ENCODE results near the gene SNAPC1.

GRCh38 chr14:61768240-61768639 is 6.0 kb downstream of the SNAPC1 start:
- TF ChIP-seq CTCF (IDR thresholded peaks at IDR 0.05) (no peak), REST (IDR thresholded peaks at IDR 0.05; ENCODE audit: insufficient read depth in 1 of 2, low read depth in 2 of 2, low read length in 1 of 2) (no peak), TCF7L2 (IDR thresholded peaks at IDR 0.05; ENCODE audit: low read depth, low read length) (no peak)
